GM13977 (cell line): ENCODE measurements around the gene LDB3.

Source experiments
- DNase-seq: peaks from one replicate; pipeline ENCODE4 v3.0.0; 2012; ENCODE audit warnings: low spot score
- in situ Hi-C: fragments of 300-500 bp; cut with MboI; formaldehyde crosslinking; loops from one replicate; pipeline ENCODE4 v1.12.0; 2022; ENCODE audit warnings: low sequenced_read_pairs, low pct_unique_long_range_greater_than_20kb, mixed read lengths, inconsistent platforms; ENCODE audit not compliant: unreplicated experiment
- TF ChIP-seq, protein P1 (sequence below): IDR thresholded peaks from 2 replicates; pipeline ENCODE4 v1.5.1; 2012; ENCODE audit warnings: mild to moderate bottlenecking, control low read depth; ENCODE audit not compliant: insufficient read depth; ENCODE audit errors: extremely low read depth, missing control alignments

Gene LDB3

DNA sequence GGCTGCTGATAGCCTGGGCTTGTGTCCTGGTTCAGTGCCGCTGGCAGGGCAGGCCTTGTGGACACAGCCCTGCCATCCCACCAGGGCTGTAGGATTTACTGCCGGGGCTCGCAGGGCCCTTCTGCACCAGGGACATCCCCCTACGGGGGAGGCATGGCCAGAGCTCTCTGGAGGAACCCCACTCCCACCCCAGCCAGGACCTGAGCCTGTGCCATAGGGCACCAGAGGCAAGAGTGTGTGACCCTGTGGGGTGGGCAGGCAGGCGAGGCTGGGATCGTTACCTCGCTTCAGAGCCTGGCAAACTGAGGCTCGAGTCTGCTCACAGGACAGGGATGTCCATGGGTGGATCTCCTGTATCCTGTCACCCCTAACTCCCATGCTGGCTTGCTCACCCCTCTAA is 2.6 kb downstream of the LDB3 start:
- in situ Hi-C loops, result no loop called here
- DNase-seq, result no peak
- TF ChIP-seq, protein P1, sequence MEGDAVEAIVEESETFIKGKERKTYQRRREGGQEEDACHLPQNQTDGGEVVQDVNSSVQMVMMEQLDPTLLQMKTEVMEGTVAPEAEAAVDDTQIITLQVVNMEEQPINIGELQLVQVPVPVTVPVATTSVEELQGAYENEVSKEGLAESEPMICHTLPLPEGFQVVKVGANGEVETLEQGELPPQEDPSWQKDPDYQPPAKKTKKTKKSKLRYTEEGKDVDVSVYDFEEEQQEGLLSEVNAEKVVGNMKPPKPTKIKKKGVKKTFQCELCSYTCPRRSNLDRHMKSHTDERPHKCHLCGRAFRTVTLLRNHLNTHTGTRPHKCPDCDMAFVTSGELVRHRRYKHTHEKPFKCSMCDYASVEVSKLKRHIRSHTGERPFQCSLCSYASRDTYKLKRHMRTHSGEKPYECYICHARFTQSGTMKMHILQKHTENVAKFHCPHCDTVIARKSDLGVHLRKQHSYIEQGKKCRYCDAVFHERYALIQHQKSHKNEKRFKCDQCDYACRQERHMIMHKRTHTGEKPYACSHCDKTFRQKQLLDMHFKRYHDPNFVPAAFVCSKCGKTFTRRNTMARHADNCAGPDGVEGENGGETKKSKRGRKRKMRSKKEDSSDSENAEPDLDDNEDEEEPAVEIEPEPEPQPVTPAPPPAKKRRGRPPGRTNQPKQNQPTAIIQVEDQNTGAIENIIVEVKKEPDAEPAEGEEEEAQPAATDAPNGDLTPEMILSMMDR, result no peak

- TF ChIP-seq, protein P1, result no peak
- in situ Hi-C loops, result no loop called here
- no peak for DNase-seq
Observed at GRCh38 chr10:86671419-86671818, 3.1 kb downstream of the LDB3 start.

GRCh38 chr10:86671985-86672710 is 3.8 kb downstream of the LDB3 start:
- no peak for DNase-seq
- in situ Hi-C loops, result no loop called here
- TF ChIP-seq, protein P1, result no peak

GRCh38 chr10:86673216-86673826 is 5.0 kb downstream of the LDB3 start:
- in situ Hi-C loops, result no loop called here
- DNase-seq, result no peak

GRCh38 chr10:86673827-86674581 is 5.7 kb downstream of the LDB3 start:
- in situ Hi-C loops, result no loop called here
- TF ChIP-seq, protein P1, result no peak
- DNase-seq, result no peak

More at GRCh38 chr10:86673216-86673826, 5.0 kb downstream of the LDB3 start:
- TF ChIP-seq, protein P1, result no peak

DNA sequence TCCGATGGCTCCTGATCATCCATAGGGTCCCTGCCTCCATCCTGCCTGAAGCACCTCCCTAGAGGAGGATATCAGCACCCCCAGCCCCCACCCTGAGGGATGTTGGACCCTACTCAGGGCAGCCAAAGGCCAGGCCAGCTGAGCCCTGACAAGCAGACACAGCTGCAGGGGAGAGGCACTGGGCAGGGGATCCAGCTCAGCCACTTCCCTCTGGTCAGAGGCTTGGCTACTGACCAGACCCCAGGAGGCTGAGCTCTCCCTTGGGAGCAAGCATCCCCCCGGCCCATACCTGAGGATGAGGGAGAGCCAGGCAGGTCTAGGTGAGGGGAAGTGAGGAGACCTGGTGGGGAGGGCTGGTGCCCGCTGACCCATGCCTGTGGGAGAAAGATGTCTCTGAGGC is 6.6 kb downstream of the LDB3 start:
- in situ Hi-C loops, result no loop called here
- no peak for DNase-seq
- TF ChIP-seq, protein P1, result no peak
